ENCODE data around the gene CRB3. TPM values are rescaled to one million over a fixed set of nuclear protein-coding genes. Genes with fewer than 3 reads are reported as not detected.

The CRB3 gene
- total and polyA plus RNA-seq, 2 of the 13 experiments (the other 11 are each of a cell fraction or from before 2014, with no cell fraction given), result 10.6 to 25.6 TPM

DNA sequence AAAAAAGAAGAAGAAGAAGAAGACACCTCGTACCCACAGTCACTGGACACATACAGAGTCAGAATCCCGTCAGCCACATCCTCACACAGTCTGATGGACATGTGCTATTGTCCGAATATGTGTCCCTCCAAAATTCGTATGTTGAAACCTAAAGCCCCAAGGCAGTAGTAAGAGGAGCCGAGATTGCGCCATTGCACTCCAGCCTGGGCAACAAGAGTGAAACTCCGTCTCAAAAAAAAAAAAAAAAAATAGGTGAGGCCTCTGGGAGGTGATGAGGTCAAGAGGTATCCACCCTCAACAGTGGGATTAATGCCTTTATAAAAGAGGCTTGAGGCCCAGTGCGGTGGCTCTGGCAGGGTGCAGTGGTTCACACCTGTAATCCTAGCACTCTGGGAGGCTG is 20.2 kb downstream of the CRB3 start:
- no peak for ATAC-seq
- WGBS (ENCODE audit: low lambda C conversion rate), result 52% methylated on average over 8 of the region's 8 CpGs
- H3K4me1 ChIP-seq (ENCODE audit: insufficient read depth, low read length), result peaks cover 18% of the 10 kb centered on the region
- POLR2A ChIA-PET, result no interaction called here
- TF ChIP-seq, protein P1, sequence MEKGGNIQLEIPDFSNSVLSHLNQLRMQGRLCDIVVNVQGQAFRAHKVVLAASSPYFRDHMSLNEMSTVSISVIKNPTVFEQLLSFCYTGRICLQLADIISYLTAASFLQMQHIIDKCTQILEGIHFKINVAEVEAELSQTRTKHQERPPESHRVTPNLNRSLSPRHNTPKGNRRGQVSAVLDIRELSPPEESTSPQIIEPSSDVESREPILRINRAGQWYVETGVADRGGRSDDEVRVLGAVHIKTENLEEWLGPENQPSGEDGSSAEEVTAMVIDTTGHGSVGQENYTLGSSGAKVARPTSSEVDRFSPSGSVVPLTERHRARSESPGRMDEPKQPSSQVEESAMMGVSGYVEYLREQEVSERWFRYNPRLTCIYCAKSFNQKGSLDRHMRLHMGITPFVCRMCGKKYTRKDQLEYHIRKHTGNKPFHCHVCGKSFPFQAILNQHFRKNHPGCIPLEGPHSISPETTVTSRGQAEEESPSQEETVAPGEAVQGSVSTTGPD (CRISPR knock-in tag; IDR thresholded peaks at IDR 0.05), result no peak
- TF ChIP-seq, protein P2, sequence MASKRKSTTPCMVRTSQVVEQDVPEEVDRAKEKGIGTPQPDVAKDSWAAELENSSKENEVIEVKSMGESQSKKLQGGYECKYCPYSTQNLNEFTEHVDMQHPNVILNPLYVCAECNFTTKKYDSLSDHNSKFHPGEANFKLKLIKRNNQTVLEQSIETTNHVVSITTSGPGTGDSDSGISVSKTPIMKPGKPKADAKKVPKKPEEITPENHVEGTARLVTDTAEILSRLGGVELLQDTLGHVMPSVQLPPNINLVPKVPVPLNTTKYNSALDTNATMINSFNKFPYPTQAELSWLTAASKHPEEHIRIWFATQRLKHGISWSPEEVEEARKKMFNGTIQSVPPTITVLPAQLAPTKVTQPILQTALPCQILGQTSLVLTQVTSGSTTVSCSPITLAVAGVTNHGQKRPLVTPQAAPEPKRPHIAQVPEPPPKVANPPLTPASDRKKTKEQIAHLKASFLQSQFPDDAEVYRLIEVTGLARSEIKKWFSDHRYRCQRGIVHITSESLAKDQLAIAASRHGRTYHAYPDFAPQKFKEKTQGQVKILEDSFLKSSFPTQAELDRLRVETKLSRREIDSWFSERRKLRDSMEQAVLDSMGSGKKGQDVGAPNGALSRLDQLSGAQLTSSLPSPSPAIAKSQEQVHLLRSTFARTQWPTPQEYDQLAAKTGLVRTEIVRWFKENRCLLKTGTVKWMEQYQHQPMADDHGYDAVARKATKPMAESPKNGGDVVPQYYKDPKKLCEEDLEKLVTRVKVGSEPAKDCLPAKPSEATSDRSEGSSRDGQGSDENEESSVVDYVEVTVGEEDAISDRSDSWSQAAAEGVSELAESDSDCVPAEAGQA (IDR thresholded peaks at IDR 0.05; ENCODE audit: low read depth), result no peak
- TF ChIP-seq, protein P2 (CRISPR knock-in tag; IDR thresholded peaks at IDR 0.05; ENCODE audit: borderline replicate concordance), result no peak
- TF ChIP-seq, protein P3, sequence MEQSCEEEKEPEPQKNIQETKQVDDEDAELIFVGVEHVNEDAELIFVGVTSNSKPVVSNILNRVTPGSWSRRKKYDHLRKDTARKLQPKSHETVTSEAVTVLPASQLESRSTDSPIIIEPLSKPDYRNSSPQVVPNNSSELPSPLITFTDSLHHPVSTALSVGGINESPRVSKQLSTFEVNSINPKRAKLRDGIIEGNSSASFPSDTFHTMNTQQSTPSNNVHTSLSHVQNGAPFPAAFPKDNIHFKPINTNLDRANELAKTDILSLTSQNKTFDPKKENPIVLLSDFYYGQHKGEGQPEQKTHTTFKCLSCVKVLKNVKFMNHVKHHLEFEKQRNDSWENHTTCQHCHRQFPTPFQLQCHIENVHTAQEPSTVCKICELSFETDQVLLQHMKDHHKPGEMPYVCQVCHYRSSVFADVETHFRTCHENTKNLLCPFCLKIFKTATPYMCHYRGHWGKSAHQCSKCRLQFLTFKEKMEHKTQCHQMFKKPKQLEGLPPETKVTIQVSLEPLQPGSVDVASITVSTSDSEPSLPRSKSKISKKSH (CRISPR knock-in tag; IDR thresholded peaks at IDR 0.05; ENCODE audit: borderline replicate concordance), result no peak
- TF ChIP-seq SNAI1 (CRISPR knock-in tag; IDR thresholded peaks at IDR 0.05; ENCODE audit: borderline replicate concordance), result no peak
- CTCF ChIA-PET (ENCODE audit: low intra/inter-chr PET ratio, low total read pairs), result no interaction called here
- peaks cover 0 to 10% of the 10 kb centered on the region in 2 experiments; a peak in 2 of 5 replicates for H3K27me3 ChIP-seq (ENCODE audit: control insufficient read depth in 1 of 2, insufficient read depth in 2 of 2, low read length in 2 of 2)
- no peak overlapping the region for H3K4me3 ChIP-seq (replicated peaks in 1 of 3; ENCODE audit: insufficient read depth in 1 of 3, low read depth in 2 of 3, low read length in 3 of 3)
- H3K9ac ChIP-seq (ENCODE audit: insufficient read depth, low read depth, low read length), result no peak overlapping the region
- H3K27ac ChIP-seq (ENCODE audit: extremely low read length, insufficient read depth, low read length), result no peak overlapping the region
- no peak for FAIRE-seq
- DNase-seq (ENCODE audit: low spot score), result no peak
- in situ Hi-C loops (cut with HindIII; ENCODE audit: extremely low pct_ligation_motif_present, low pct_unique_long_range_greater_than_20kb), result no loop called here
- BruUV-seq (replicated peaks), result no TSS peak
- intact Hi-C loops (cut with micrococcal nuclease; ENCODE audit: unreplicated experiment), result loop anchor here (10.0 kb wide), 1 partner anchor 381 kb away; no protein-coding TSS in a partner anchor
- no peaks in the 10 kb centered on the region for H3K36me3 ChIP-seq (replicated peaks in 1 of 2; ENCODE audit: control insufficient read depth in 1 of 2, insufficient read depth in 2 of 2, low read length in 2 of 2)
- no peak overlapping the region for H2AFZ ChIP-seq (ENCODE audit: low read length)
- no peak overlapping the region for H3K4me2 ChIP-seq (ENCODE audit: low read depth, low read length)
- H3K79me2 ChIP-seq (ENCODE audit: insufficient read depth, low read length), result no peaks in the 10 kb centered on the region
- no peaks in the 10 kb centered on the region for H4K20me1 ChIP-seq (ENCODE audit: insufficient read depth, low read length)
- no peaks in the 10 kb centered on the region for H3K9me3 ChIP-seq (ENCODE audit: low read length)

All from HepG2 (cell line).